ENCODE measurements around the gene ARHGEF7.

Gene ARHGEF7

DNA sequence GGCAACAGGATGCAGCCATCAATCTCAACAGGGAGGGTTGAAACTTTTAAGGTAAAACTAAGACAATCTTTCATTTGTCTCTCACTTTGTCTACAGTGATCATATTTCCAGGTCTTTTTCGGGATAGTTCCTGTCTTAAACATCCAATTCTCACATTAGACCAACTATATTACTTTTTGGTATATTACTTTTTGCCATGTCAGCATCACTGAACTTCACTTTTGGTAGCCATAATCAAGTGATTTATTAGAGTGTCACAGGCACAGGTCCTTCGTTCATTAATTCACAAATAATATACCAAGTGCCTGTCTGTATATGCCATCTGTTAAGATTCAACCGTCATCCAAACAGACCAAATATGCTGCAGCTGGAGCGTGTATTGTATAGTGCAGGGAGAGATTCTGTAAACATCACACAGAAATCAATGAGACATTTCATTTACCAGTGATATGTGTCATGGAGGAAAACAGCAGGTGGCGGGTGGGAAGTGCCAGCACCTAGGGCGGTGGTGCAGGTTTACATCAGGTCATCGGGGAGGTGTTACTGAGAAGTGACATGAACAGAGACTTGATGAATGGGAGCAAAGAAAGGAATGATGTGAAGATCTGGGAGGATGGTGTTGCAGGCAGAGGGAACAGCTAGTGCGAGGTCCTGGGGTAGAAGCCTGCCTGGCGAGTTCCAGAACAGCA lies 24.9 kb downstream of the ARHGEF7 start:
- no peak for DNase-seq

DNA sequence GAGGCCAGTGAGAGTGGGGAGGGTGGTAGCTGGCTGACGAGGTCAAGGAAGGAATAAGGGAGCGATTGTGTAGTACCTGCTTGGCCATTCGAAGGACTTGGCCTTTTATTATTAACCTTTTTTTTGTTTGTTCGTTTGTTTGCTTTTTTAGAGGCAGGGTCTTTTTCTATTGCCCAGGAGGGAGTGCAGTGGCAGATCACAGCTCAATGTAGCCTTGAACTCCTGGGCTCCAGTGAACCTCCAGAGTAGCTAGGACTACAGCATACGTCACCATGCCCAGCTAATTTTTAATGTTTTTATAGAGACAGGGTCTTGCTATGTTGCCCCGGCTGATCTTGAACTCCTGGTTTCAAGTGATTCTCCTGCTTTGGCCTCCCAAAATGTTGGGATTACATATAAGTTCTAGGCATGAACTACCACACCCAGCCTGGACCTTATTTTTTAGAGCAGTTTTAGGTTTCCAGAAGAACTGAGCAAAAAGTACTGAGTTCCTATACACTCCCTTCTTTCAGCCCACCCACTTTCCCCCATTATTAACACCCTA lies 25.5 kb downstream of the ARHGEF7 start:
- DNase-seq: no peak

DNA sequence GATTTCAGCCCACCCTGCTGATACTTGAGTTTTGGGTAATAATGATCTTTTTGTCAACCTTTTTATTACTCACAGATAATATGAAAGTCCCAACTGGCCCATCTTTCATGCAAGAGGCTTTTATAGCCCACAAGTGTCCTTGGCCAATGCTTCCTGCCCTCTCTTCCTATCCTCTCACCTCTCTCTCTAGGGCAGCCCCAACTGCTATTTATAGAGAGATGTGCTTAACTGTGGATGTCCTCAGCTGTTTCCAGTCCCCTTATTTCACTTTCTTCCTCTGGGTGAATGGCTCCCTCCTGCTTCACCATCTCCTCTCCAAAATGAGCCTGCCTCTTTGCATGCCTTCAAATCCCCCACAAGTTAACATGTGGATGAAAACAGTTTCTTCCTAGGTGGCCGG lies 27.4 kb downstream of the ARHGEF7 start:
- DNase-seq: no peak

DNA sequence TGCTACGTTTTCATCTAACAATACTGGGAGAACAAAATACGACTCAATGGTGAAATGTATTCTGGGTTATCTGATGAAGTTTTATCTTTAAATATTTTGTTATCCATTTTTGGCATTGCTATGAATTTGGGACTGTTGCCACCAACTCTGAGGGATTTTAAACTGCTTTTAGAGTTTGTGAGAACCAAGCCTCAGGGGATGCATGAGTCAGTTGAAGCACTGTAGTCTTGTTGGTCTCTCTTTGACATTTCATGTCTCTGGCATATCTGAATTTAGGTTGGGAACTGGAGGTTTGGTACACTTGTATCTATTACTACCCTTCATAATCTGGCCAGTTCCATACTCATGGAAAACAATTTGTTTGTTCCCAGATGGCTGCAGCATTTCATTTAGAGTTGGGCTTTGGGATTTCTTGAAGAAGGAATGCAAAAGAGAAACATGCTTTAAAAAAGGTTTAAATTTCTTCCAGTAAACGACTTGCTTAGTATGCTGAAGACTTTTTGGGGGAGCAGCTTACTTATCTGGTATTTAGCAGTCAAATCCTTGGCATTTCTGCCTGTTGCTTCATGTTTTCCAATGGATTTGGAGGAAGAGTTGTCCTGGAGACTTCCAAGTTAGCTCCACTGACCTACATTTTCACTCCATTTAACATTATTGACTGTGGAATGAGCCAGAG lies 28.9 kb downstream of the ARHGEF7 start:
- no peak for DNase-seq

DNA sequence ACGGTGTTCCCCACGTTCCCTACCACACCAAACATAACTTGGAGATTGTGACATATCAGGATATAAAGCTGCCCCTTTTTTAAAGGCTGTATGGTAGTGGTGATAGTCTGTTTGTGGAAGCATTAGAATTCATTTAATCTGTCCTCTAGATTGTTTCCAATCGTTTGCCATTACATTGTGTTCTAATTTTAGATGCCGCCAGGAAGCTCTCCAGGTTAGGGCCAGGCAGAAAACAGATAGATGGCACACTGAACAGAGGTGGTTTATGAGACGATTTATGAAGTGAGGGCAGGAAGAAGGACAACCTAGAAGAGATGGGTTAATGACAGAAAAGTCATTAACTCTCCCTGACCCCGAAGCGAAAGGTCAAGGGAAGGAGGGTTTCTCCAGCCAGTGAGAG lies 30.0 kb downstream of the ARHGEF7 start:
- no peak for DNase-seq

DNA sequence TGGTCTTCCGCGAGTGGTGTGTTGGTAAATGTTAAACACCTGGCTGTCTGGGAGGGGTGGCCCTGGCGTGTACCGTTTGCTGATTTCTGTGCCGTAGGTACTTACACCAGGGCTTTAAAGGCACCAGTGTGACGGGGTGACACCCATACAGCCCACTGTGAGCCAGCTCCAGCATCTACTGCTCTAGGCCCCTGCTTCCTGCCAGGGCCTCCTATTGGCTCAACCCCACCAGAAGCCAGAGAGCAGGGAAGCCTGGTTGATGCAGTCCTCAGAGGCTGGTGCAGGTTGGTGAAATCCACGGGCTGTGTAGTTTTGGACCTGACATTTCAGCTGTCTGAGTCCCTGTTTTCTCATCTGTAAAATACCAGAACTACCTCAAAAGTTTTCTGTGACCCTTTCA lies 30.4 kb downstream of the ARHGEF7 start:
- DNase-seq: no peak

DNA sequence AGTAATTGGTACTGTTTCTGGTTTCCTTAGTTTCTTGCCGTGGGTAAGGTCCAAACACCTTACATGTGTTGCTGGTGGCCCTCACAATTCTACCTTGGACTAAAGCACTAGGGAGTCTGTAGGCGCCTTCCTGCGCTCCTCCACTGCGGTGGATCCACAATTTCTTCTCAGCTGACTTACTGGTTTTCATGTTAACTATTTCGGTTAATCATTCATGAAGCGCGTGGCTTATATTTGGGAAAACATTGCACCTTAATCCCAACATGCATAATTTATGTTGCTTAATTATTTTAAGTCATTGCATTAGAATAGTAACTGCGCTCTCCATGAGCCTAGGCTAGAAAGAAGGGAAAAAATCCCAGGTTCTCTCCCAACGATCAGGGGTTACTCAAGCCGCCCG lies 37.7 kb downstream of the ARHGEF7 start:
- DNase-seq: peak; percentile 39

DNA sequence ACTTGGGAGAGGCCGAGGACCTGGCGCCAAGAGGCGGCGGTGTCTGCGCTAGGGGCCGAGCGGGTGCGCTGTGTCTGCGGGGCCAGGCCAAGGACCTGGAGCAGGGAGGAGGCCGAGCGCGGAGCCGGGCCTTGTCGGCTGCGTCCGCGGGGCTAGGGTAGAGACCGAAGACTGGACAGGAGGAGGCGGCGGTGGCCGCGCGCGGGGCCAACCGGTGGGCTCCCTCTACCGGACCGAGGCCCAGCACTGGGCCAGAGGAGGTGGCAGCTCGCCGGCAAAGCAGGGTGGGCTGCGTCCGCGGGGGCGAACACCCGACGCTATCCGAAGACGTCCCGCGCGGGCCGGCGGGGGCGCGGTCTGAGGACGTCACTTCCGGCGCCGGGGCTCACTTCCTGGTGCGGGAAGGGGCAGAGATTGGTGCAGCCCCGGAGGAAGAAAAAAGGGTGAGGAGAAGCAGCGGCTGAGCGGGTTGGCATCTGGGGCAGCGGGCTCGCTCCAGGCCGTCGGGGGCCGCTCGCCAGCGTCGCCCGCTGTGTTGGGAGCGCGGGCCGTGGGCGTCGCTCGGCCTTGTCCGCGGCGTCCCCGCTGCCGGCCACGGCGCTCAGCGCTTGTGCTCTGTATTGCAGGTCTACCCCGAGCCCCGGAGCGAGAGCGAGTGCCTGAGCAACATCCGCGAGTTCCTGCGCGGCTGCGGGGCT lies 38.3 kb downstream of the ARHGEF7 start:
- peak; percentile 91 for DNase-seq

DNA sequence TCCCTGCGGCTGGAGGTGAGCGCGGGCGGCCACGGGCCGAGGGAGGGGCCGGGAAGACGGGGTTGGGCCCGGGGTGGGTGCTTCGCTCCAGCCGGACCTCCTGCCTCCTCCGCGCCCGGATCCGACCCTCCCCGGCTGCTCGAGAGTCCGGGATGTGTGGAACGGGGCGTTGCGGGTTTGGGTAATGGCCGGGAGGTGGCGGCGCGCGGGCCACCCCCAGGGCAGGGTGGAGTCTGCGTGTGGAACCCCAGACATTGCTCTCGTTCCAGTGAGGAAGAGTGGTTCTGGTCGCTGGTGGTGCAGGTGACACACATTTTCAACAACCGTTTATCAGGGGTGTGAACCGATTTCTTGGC lies 38.8 kb downstream of the ARHGEF7 start:
- DNase-seq: peak; percentile 61

DNA sequence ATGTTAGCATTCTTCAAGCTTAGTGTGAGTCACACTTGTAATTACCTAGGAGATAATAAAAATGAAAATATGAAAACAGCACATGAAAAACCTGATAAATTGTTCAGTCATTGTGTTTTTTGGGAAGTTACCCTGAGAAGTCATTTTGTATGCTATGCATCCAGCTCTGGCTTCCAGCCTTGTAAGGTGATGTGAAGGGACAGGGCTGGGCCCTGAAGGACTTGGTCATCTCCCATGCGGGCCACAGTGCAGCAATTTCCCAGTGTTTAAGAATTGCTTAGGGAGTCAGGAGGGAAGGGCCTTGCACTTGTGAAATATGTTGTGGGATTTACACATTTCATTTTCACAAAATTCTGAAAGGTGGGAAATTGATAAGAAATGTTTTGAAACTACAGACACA lies 41.3 kb downstream of the ARHGEF7 start:
- no peak for DNase-seq

DNA sequence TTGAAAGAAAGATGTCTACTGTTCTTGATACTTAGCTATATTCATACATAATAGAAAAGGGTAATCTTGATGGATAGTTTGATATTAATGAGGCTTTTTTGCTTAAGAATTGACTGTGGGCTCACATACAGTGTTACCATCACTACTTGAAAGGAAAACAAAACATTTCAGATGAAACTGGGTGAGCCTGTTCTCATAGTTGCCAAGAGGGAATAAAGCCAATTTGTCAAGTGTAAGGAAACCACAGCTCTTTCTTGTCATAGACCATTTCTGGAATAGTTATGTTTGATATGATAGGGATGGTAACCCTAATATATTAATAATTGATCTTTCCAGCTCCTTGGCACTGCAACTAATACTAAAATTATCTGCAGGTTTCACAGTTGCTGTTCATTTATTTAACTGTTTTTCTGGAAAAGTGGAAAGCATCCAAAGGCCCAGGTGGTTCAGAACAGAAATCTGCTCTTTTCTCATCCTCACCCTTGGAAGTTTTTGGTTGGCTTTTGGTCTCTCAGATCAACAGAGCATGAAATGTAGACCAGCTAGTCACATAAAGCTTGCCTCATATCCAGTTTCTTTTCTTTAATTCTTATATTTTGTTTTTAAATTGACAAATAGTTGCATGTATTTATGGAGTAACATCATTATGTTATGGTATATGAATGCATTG lies 43.2 kb downstream of the ARHGEF7 start:
- DNase-seq: no peak

DNA sequence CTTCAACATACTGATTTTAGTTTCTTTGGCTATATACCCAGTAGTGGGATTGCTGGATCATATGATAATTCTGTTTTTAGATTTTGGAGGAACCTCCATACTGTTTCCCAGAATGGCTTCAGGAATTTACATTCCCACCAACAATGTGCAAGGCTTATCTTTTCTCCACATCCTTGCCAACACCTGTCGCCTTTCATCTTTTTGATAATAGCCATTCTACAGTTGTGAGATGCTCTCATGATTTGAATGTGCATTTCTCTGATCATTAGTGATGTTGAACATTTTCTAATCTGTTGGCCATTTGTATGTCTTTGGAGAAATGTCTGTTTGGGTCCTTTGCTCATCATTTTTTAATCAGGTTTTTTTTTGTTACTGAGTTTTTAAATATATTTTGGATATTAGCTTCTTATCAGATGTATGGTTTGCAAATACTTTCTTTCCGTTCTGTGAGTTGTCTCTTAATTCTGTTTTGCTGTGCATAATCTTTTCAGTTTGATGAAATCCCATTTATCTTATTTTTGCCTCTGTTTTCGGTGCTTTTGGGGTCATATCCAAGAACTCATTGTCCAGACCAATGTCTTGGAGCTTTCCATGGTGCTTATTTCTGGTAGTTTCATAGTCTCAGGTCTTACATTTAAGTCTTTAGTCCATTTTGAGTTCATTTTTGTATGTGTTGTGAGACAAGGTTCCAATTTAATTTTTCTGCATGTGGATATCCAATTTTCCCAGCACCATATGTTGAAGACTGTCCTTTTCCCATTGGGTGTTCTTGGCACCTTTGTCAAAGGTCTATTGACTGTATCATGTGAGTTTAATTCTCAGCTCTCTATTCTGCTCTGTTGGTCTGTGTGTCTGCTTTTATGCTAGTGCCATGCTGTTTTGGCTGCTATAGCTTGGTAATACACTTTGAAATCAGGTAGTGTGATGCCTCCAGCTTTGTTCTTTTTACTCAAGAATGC lies 44.5 kb downstream of the ARHGEF7 start:
- DNase-seq: no peak

DNA sequence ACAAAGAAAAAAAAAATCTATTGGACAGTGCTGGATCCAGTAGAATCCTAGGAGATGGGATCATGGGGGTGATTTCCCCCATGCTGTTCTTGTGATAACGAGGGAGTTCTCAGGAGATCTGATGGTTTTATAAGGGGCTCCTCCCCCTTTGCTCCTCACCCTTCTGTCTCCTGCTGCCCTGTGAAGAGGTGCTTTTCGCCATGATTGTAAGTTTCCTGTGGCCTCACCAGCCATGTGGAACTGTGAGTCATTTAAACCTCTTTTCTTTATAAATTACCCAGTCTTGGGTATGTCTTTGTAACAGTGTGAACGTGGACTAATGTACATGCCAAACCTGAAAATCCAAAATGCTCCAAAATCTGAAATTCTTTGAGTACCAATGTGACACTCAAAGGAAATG lies 45.5 kb downstream of the ARHGEF7 start:
- DNase-seq: no peak

DNA sequence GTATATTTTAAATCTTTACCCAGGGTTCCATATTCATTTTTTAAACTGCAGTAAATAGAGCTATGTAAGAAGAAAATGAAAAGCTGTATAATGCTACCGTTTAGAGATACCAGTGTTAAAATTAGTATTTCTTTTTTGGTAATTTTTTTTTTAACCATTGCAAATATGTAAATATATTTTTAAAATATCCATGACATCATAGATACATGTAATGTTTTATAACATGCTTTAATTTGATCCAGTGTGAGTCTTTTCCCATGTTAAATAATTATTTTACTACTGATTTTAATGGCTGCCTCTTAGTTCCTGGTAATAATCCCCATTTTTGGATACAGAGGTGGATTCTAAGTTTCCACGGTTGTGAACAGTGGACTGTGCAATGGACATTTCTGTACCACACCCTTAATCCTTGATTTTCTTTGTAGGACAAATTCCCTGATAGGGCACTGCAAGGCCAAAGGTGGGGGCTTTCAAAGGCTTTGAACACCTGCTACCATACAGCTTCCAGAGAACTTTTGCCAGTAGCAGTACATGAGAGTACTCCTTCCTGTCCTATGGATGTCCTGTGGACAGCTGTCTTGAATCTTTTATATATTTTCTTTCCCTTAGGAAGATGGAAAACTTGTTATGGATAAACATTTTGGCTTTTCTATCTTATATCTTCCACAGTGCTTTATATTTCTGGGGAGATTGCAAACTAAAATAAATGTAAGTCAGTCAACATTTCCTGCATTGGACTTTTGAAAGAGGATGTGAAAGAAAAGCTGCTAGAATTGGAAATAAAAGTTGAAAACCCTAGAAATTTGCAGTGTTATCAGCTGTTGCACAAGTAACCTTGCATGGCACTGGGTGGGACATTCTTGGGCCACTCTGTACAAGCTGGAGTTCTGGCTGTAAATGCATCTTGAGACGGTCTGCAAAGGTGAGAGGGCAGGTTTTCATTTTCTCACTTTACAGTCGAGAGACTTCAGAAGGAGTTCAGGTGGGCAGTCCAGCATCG lies 46.8 kb downstream of the ARHGEF7 start:
- DNase-seq: no peak

DNA sequence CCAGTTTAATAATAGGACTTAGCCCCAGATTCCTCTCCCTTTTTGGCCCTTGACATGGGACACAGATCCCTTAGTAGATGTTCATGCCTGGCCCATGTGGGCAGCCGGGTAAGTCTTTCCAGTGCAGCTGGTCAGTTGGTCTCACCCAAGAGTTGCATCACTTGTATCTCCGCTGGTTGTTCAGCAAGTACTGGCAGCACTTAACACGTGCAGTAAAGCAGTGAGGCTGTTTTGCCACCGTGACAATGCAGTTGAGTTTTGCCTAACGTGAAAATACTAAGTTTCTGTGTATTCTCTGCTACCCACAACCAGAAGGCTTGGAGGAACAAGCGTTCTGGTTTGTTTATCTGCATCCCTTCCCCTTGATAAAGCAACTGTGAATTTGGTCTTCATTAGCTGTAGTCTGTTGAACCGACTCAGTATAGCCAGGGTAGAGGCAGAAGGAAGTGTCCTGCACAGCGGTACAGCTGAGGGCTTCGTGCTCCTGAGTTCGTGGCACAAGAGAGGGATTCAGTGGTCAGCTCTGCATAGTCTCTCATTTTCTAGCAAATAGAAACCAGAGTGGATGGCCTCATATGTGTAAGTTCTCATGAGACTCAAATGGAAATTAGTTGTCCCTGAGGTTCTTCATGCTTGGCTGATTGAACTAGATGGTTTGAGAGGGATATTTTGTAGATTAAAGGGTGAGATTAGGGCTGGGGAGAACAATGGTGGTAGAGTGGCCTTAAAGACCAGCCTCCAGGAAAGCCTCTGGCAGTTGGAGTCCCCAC lies 50.3 kb downstream of the ARHGEF7 start:
- peak; percentile 30 for DNase-seq

DNA sequence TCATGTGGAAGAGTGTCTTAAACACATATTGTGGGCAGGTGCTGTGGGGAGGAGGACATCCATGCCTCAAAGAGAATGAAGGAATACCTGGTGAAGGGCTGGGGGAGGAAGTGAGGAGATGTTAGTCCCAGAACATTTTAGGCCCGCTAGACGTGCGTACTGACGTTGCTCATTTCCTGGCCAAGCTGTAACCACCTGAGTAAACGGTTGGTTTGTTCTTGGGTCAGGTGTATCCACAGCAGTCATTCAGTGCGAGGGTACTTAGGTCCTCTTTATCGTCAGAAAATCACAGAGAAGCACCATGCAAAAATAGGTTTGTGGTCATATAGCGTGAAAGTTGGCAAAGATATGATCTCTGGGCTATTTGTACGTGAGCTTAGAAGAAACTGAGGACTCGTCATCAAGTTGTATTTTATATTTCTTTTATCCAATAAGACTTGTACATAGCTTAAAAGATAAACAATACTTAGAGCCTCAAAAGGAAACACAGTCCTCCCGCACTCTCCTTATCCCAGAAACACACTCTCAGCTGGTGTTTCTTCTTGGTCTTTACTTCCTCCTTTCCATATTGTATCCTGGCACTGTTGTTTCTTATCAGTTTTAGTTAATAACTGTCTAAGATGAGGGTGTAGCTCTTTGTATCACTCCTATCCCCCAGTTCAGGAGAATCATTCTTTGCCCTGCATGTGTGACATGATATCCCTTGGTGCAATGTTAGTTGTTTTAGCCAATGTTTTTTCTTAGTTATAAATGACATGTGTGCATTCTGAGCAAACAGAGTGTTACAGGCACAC lies 52.0 kb downstream of the ARHGEF7 start:
- peak; percentile 71 for DNase-seq

DNA sequence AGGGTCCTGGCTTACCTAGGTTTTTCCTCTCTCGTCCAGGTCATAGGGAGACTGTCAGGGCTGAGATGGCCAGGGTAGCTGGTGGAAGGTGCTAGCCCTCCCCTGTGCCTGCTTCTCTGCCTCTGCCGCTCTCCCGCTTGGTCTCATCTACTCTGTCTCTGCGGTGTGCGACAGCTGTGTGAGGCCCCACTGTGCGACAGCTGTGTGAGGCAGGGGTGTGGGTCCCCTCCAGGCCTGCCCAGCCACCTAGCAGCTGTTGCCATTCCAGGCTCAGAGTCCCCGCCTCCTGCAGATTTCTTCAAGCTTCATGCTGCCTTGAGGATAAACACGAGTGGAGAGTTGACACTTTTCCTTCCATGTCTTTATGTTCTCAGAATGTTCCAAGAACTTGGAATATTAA lies 53.0 kb downstream of the ARHGEF7 start:
- DNase-seq: no peak

DNA sequence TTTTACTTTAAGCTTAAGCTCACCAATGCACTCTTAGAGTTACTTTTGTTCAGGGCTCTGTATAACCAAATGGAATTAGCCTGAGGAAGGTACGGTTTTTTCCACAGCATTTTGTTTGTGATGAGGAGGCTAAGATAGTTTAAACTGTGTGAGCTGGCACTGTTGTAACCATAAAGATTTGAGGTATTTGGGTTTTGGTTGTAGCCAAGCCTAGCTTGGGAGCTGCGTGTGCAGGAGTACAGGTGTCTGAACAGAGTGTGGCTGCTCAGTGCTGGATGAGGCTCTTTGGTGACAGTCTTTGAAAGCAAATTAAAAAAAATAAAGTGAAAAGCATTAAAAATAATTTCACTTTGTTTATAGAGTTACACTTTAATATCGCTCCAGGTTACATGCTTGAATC lies 56.0 kb downstream of the ARHGEF7 start:
- DNase-seq: no peak

DNA sequence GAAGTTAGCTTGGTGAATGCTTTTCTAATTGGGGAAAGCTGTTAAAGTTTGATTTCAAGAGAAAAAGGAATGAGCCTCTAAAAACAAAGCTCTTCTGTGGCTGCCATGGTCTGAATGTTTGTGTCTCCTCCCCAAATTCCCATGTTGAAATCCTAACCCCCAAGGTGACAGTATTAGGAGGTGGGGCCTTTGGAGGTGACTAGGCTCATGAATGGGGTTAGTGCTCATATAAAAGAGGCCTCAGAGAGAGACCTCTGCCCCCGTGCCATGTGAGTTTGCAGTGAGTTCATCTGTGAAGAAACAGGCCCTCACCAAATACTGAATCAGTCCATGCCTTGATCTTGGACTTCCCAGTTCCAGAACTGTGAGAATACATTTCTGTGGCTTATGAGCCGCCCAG lies 56.5 kb downstream of the ARHGEF7 start:
- DNase-seq: no peak
